Measurements from ENCODE around the gene CHIA.

CHIA gene

DNA sequence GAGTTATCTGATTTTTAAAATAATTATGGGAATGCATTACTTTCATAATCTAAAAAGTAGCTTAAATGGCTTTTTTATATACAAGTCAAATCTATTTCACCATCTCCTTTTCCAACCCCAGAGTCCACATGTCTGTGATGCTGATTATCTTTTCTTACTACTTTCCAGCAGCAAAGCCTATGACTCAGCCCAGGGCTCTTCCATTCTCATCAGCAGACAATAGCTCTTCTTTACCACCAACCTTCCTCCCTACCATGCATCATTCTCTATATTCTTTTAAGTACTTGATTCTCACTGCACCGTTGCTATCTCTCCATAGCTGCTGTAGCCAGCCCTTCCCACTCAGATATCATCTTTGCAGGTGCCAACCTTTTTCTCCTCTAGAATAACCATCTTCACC, 75.6 kb downstream of the CHIA start:
- DNase-seq (ENCODE audit: low read depth, low spot score): no peak

DNA sequence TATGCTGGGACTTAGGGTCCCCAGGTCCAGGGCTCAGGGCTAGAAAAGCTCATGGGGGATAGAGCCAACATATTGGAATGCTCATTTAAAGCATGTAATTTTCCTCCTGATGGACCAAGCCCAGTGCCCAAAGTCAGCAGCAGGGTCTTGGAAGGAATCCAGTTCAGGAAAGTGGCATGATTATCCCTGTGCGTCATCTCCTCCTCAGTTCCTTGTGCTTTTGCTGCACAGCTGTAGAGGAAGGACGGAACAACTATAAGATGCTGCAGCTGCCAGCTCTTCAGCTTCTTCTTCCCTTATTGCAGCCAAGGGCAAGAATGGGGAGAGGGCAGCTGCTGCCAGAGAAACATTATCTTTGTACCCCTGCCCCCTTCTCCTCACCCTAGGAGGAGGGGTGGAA, 78.5 kb downstream of the CHIA start:
- DNase-seq (ENCODE audit: low read depth, low spot score): no peak

DNA sequence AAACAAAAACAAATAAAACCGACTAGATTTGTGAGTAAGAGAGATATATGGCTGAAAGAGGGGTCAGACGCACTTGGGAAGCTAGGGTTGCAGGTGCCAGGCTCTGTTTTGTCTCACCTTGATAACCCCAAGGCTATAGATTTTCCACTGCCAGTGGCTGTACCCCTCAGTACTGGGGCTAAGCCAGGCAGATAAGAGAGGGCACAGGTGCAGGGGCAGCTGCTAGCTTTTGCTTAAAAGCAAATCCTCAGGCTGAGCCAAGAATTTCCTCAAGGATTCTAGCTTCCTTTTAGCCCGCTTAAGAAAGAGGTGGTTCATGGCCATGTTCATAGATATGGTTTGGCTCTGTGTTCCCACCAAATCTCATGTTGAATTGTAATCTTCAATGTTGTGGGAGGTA, 79.0 kb downstream of the CHIA start:
- DNase-seq (ENCODE audit: low read depth, low spot score): no peak
